Astrocyte (in vitro differentiated cells and primary cell): ENCODE results near the gene ASCC2.

Source experiments
- EZH2 ChIP-seq: IDR thresholded peaks from 2 replicates; pipeline ENCODE4 v1.6.1; 2012; ENCODE audit warnings: mild to moderate bottlenecking, low read length, inconsistent platforms; ENCODE audit not compliant: insufficient read depth
- TF ChIP-seq, protein P1 (sequence below): IDR thresholded peaks from 2 replicates; pipeline ENCODE4 v1.5.1; 2011; ENCODE audit warnings: low read depth, mild to moderate bottlenecking, inconsistent platforms, low read length, moderate library complexity; ENCODE audit not compliant: insufficient read depth

DNA sequence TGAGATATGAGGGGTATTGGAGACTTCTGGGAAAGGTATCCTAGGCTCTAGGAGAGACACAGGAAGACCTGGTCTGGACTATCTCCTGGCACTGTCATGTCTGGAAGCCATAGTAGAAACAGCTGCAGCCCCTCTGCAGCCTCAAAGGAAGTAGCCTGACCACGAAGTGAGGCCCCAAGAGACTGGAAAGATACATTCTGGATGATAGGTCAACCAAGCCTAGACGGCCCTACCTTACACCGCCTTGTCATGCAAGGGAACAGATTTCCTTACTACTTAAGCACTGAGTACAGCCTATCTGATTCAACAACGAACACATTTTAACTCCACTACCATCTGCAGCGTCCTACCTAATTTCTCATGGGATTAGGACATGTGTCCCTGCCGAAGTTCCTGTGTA is 39.8 kb downstream of the ASCC2 start:
- TF ChIP-seq, protein P1, sequence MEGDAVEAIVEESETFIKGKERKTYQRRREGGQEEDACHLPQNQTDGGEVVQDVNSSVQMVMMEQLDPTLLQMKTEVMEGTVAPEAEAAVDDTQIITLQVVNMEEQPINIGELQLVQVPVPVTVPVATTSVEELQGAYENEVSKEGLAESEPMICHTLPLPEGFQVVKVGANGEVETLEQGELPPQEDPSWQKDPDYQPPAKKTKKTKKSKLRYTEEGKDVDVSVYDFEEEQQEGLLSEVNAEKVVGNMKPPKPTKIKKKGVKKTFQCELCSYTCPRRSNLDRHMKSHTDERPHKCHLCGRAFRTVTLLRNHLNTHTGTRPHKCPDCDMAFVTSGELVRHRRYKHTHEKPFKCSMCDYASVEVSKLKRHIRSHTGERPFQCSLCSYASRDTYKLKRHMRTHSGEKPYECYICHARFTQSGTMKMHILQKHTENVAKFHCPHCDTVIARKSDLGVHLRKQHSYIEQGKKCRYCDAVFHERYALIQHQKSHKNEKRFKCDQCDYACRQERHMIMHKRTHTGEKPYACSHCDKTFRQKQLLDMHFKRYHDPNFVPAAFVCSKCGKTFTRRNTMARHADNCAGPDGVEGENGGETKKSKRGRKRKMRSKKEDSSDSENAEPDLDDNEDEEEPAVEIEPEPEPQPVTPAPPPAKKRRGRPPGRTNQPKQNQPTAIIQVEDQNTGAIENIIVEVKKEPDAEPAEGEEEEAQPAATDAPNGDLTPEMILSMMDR = no peak
- TF ChIP-seq EZH2 = no peak
